Measurements from ENCODE around the gene GSPT2.
"Not testable (repeated sequence)": the region's sequence is repeated elsewhere in the genome, so short reads cannot be mapped to it uniquely, and the experiment has no call there.

GSPT2 gene

DNA sequence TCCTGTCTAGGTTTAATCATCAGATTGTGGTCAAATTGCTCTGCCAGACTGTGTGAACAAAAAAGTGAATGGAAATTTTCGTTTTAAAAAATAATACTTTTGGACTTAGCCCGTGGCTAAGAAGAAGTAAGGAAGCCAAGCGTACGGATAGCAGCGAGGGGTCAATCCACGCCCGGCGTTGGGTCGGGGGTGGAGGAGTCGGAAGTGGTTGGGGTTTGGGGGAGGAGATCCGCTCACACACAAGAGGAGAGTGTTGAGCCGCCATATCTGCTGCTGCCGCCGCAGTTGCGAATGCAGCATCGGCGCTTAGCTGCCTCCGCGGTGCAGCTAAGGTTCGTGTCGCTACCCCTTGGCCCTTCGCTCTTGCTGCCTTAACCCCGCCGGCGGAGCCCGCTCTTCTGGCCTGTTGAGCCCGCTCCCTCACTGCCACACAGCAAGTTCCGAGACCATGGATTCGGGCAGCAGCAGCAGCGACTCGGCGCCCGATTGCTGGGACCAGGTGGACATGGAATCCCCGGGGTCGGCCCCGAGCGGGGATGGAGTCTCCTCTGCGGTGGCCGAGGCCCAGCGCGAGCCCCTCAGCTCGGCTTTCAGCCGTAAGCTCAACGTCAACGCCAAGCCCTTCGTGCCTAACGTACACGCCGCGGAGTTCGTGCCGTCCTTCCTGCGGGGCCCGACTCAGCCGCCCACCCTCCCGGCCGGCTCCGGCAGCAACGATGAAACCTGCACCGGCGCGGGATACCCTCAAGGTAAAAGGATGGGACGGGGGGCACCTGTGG lies at the start of gene GSPT2:
TSS of gene GSPT2 (plus strand) at position 264 of the 779 bp plus-strand sequence. CDS start at position 449, 185 bp downstream.
- peak; percentile 10 to 31 for DNase-seq (ENCODE audit: low read depth in 2 of 2)

DNA sequence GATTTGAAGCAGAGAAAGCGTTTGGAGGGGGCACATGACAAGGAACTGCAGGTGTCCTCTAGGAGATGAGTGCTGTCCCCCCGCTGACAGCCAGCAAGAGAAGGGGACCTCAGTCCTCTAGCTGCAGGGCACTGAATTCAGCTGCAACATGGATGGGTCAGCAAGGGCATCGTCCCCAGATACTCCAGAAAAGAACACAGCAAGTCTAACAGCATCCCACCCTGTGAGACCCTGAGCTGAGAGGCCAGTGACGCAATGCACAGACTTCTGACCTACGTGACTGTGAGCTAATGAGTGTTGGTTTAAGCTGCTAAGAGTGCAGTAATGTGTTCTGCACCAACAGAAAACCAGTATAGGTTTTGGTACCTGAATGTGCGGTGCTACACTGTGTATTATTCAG lies 49.0 kb upstream of the GSPT2 start:
- no peak for DNase-seq (ENCODE audit: low read depth in 2 of 2)

DNA sequence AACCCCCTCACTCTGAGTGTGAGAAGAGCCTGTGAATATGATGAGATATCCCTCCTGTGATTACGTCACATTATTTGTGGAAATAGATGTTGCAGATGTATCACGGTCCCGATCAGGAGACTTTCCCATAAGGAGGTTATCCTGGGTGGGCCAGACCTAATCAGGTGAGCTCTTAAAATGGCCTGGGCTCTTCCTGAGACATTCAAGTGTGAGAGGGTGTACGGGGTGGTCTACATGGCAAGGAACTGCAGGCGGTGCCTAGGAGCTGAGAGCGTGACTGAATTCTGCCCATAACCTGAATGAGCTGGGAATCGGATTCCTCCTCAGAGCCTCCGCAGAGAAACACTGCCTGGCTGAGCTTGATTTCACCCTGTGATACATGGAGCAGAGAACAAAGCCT lies 45.8 kb upstream of the GSPT2 start:
- DNase-seq (ENCODE audit: low read depth in 2 of 2), result no peak

DNA sequence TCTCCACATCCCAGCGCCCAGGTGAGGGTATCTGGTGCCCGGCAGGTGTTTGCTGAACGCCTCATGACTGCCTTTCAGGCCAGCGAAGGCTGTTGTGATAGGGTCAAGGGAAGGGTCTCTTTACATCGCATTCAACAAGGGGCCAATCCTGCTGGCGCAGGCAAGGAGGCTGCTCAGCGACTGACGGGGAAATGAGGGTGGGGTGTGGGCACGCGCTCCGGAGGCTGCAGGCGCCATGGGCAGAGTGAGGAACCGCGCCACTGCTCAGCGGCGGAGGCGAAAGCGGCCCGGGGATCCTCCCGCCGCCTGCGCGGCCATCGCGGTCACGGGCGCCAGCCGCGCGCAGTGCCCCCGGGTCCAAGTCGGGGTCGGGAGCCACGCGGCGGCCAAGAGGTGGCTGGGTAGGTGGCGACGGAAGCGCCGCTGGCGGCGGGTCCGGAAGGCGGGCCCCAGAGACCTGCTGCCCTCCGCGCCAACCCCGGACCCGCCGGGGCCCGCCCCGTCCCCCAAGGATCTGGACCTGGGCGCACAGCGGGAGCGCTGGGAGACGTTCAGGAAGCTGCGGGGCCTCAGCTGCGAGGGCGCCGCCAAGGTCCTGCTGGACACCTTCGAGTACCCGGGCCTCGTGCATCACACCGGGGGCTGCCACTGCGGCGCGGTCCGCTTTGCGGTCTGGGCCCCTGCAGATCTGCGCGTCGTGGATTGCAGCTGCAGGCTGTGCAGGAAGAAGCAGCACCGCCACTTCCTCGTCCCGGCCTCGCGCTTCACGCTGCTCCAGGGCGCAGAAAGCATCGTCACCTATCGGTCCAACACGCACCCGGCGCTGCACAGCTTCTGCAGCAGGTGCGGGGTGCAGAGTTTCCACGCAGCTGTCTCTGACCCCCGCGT lies 32.7 kb upstream of the GSPT2 start, which contains the start of gene CENPVL1:
TSS of gene CENPVL1 (plus strand) at position 236 of the 888 bp plus-strand sequence. CDS start at position 236, 0 bp downstream.
- DNase-seq (ENCODE audit: low read depth in 2 of 2), result not testable (repeated sequence)

DNA sequence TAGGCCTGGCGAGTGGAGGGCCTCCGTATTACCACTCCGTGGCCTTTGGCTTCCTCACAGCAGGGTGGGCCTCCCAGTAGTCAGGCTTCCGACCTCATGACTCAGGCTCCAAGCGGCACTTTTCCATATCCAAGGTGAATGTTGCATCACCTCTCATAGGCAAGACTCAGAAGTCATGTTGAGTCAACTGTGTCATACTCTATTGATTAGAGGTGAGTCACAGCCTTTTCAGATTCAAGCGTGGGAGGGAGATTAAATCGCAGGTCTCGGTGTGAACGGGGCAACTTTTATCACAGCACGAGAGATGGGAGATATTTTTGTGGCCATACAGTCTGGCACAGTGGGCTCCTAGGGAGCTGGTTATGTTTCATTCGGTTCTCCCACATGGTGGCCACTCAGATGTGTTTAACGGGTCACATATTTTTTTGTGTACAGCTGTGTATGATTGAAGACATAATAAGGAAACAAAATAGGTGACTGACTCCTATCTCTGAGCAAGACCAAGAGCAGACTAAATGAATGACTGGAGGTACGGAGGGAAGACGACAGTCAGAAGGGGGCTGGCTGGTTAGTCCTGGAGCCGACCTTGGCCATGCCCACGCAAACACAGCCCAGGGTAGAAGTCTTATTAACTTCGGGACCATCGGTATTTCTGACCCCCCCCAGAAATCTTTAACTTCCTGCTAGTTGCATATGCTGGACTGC lies 30.1 kb upstream of the GSPT2 start:
- DNase-seq (ENCODE audit: low read depth in 2 of 2), result not testable (repeated sequence)

DNA sequence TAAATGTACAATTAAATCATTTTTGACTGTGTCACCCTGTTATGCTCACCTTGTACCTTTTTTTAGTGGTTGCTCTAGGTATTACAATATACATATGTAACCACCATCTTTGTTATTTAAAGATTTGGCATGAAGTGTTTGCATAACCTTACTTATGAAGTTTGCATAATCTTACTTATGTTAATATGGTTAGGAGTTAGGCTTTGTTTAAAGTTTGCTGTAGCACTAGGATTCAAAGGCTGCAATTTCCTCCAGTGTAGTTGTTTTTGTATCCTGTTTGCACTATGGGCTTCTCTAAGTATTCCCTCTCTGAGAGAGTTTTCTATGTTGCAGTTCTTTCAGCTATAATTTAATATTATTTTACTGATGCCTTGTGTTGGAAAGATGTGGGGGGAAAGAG lies 15.0 kb upstream of the GSPT2 start:
- DNase-seq (ENCODE audit: low read depth in 2 of 2), result no peak

DNA sequence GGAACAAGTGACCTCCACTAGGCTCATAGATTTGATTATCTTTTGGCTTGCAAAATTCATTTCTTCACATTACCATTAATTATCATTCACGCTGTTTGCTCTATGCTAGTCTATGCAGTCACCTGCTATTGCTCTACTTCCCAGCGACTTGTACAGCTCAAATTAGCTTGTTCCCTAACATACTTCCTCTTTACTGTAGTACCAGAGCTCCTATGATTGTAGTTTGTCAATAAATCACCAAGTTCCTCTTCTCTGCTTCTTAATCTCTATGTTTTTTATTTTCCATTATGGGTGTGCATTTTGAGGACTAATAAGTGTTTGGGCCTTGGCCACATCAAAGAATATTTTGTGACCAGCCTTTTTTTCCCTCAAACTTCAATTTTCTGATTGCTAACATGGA lies 6.2 kb upstream of the GSPT2 start:
- no peak for DNase-seq (ENCODE audit: low read depth in 2 of 2)

DNA sequence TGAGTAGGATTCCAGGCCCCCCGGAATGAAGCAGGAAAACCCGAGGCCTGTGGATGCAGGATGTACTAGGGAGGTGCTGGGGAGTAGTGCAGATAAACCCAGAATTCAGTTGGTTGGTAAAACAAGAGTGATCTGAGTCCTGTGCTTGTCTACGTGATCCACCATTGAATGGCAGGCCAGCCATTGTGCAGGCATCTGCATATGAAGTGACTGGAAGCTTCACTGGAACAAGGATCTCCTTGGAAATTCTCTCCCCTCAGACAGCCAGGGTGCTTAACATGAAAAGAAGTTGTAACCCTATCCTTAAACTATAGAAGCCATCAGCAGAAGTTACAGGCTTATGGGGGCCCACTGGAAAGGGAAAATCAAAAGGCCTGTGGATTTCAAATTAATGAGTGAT lies 656 bp upstream of the GSPT2 start:
- no peak for DNase-seq (ENCODE audit: low read depth in 2 of 2)

DNA sequence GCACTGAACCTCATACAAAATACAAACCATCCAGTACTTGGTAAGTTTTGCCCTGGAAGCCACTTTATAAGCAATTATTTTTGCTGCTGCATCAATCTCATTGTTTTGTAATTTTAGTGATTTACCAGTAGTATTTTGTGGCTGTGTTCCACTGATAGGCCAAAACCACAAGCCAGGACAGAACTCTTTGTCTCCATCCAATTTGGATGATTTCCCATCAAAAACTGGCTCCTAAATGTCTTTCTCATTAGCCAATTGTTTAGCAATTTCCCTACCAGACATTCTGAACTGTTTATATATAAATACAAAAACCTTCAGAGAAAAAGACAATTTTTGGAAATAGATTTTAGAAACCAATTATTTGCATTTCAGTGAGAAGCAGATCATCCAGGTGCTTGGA lies 4.4 kb downstream of the GSPT2 start:
- DNase-seq (ENCODE audit: low read depth in 2 of 2), result no peak

DNA sequence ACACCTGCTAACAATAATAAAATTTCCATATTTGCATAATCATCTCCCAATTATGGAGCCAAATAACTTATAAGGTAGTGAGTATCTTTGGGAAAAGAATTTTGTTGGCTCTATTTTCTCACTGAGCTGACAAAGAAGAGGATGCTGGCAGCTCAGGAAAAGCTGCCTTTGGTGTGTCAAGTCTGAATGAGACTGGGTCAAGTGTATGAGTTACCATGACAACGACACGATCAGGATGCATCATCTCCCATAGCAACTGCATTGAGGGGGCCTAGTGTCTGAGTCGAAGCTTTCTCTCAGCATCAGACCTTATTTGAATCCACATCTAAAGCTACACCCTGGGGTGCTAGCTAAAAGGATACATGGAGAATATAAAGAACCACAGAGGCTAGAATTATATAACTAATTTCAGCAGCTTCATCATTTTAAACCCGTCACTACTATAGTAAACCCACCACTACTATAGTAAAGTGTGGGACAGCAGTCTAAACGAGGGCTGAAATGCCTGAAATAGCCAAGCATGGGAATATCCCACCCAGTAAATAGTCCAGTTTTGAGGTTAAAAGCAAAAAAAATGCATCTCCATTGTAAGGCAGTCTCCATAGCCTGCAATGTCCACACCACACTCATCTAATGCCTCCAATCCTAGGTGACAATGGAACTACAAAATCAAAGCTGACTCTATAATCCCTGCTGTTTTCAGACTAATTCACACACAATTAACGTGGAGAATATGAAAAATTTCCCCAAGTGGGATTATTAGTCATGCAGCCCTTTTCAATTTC lies 16.0 kb downstream of the GSPT2 start:
- DNase-seq (ENCODE audit: low read depth in 2 of 2), result no peak

DNA sequence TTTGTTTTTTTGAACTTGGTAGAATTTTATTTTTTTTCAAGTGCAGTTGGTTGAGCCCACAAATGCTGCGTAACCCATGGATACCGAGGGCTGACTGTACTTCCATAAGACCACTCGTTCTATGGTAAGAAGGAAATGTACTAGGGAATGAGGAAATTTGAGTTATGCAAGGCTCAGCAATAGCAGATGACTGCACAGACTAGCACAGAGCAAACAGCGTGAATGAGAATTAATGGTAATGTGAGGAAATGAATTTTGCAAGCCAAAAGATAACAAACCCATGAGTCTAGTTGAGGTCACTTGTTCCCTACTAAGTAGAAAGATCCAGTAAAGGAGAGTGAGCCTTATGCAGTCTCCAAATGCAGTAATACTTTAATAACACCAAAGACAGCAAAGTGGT lies 17.4 kb downstream of the GSPT2 start:
- no peak for DNase-seq (ENCODE audit: low read depth in 2 of 2)

DNA sequence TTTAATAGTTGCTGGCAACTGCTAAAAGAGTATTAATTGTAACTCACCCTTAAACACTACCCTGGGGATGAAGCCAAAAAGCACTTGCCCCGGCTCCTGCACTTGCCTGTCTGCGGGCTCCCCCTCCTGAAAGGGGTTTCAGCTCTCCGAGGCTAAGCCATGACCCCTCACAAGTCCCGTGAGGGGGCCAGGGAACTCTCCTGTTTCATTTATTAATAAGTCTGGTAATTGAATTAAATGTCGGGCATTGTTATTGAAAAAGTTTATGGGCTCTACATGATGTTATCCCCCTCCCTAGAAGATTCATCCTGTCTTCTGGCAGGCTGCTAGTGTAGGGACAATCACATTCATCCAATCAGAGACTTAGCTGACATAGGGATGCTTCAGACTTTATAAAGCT lies 23.3 kb downstream of the GSPT2 start:
- no peak for DNase-seq (ENCODE audit: low read depth in 2 of 2)

DNA sequence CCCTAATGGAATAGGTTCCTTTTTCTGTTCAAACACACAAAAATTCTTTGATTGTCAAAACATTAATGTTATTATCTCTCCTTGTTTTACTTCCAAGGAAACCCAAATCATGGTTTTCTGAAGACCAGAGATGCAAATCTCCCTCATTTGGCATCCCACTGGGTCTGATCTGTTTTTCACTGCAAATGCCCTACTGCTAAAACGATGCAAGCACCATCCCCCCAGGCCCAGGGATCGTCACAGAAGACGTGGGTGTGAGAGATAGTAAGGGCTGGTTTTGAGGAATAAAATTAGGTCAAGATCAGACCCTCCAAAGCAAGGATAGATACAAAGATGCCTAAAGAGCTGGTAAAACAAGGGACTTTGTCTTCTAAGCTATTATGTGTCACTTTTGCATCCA lies 33.6 kb downstream of the GSPT2 start:
- DNase-seq (ENCODE audit: low read depth in 2 of 2), result no peak

DNA sequence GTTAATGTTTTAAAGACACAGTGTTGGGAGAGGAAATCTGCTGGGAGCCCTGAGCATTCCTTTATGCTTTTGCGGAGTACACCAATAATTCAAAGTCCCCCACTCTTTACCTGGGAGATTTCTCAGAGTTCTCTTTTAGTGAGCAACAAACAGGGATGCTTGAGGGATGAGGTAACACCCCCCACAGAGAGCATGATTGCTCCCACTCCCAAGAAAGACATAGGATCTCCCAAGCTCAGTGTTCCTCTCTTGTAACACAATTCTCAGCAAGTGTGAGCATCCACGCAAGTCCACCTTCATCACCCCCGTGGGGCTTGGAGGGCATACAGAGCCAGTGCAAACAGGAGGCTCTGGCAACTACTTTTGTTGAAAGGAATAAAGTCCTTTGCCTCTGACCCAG lies 36.1 kb downstream of the GSPT2 start:
- DNase-seq (ENCODE audit: low read depth in 2 of 2), result no peak

DNA sequence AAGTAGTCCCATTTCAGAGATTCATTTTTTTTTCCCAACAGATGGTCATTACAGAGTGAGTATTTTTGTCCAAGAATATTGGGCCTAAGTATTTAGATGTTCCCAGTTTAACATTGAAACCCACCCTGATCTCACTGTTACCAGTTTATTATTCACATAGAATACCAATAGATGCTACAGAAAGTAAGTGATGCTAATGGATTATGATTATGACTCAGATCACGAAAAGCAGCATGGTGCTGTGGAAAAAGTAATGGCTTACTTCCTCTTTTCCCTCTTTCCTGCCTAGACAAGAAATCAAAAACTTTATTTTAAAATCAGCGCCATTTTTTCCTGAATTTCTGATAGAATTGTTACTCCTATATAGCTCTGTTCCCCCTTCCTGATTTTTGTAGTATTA lies 51.9 kb downstream of the GSPT2 start:
- DNase-seq (ENCODE audit: low read depth in 2 of 2), result no peak

Measured in stimulated activated CD4-positive, alpha-beta T cell treated with anti-CD3 and anti-CD28 coated beads, Interleukin-1b, Interleukin-23, amount 100 ng/mL, for 4 hours (primary cell).